Measurements from ENCODE around the gene GSK3B.

DNA sequence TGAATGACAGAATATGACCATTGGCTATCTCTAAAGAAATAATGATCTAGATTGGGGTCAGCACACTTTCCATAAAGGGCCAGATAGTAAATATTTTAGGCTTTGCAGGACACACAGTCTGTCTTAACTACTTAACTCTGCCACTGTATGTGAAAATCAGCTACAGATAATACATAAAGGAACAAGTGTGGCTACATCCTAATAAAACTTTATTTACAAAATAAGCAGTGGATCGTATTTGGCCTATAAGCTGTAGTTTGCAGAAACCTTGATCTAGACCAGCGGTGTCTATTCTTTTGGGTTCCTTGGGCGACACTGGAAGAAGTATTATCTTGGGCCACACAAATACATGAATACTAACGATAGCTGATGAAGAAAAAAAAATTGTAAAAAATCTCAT, 27.6 kb downstream of the GSK3B start:
- TF ChIP-seq, protein P1, sequence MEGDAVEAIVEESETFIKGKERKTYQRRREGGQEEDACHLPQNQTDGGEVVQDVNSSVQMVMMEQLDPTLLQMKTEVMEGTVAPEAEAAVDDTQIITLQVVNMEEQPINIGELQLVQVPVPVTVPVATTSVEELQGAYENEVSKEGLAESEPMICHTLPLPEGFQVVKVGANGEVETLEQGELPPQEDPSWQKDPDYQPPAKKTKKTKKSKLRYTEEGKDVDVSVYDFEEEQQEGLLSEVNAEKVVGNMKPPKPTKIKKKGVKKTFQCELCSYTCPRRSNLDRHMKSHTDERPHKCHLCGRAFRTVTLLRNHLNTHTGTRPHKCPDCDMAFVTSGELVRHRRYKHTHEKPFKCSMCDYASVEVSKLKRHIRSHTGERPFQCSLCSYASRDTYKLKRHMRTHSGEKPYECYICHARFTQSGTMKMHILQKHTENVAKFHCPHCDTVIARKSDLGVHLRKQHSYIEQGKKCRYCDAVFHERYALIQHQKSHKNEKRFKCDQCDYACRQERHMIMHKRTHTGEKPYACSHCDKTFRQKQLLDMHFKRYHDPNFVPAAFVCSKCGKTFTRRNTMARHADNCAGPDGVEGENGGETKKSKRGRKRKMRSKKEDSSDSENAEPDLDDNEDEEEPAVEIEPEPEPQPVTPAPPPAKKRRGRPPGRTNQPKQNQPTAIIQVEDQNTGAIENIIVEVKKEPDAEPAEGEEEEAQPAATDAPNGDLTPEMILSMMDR (IDR thresholded peaks at IDR 0.05; ENCODE audit: poor library complexity), result no peak
- TF ChIP-seq EZH2 (IDR thresholded peaks at IDR 0.05; ENCODE audit: borderline replicate concordance) (no peak), EZH2phosphoT487 (IDR thresholded peaks at IDR 0.05; ENCODE audit: low read depth, severe bottlenecking, unreplicated experiment) (no peak)

All from hepatocyte (in vitro differentiated cells).